HG02798 (cell line): ENCODE measurements around the gene ITLN2.
"Not testable (repeated sequence)": the region's sequence is repeated elsewhere in the genome, so short reads cannot be mapped to it uniquely, and the experiment has no call there.

Experiments
- ATAC-seq: cut with Tn5 transposase; IDR thresholded peaks from one replicate; pipeline ENCODE4 v1.9.1; 2021; ENCODE audit warnings: mild to moderate bottlenecking; ENCODE audit not compliant: unreplicated experiment, poor library complexity

ITLN2 gene

DNA sequence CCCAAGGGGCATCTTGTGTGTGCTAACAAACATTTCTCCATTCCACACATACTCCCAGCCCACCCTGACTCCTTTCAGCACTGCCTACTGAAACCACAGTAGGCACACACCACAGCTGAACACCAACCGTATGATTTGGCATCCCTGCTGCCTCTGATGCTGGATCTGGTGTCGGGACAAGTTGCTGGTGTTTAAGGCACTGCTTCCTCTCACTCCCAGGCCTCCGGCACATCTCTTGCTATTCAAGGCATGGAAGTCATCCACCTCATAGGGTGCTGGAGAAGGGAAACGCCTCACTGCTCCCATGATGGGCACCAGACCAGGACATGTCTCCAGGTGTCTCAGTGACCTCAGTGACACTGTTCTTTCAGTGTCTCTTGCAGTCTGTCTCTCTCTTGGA, 2.4 kb upstream of the ITLN2 start:
- ATAC-seq: no peak

DNA sequence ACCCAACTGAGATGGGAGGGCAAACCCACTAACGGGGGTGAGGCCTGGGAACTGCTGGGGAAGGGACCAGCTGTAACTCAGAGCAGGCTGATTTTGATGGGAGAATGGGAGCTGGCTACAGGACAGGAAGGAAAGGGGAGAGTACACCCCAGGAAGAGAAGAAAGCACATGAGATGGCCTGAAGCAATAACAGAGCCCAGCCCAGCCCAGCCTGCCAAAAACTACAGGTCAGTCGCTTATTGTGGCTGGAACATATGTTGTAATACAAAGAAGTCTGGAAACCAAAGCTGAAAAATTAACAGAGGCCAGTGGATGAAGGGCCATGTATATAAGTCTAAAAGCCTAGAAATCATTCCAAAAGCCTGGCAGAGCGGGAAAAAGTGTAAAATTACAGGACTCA, 1.6 kb downstream of the ITLN2 start:
- no peak for ATAC-seq

DNA sequence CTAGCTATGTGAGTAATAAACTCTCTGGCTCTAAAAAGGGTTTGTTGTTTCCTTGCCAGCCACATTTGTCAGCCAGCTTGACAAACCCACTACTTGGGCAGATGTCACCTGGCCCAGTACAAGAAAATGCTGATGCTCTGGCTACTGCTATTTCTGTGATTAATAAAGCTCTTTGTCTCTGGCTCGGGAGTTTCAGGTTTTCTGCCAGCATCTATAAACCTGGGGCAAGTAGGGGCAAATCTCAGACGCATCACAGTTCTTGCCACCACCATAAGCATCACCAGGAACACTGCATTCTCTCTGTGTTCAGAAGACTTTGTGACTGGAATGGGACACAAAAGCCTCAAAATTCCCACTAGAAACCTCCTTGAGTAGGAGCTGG, 2.5 kb downstream of the ITLN2 start:
- no peak for ATAC-seq

GRCh38 chr1:160951443-160952128, 3.0 kb downstream of the ITLN2 start:
- no peak for ATAC-seq

GRCh38 chr1:160950657-160951056, 4.0 kb downstream of the ITLN2 start:
- ATAC-seq: no peak

DNA sequence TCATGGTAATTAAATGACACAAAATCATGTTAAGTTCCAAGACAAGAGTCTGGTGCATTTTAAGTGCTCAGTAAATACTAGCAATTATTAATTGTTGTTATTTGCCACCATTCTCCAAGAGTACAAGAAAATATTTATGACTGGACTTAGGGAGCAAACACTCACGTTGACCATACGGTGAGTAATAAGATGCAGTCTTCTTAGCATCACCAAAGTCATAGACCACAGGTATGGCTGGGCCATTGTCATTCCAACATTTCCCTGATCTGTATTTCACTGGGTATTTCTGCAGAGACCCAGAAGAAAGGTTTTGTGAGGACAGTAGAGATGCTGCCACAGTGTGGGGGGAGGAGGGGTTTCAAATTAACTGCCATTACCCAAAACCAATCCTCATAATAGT, 4.7 kb downstream of the ITLN2 start:
- ATAC-seq: no peak

DNA sequence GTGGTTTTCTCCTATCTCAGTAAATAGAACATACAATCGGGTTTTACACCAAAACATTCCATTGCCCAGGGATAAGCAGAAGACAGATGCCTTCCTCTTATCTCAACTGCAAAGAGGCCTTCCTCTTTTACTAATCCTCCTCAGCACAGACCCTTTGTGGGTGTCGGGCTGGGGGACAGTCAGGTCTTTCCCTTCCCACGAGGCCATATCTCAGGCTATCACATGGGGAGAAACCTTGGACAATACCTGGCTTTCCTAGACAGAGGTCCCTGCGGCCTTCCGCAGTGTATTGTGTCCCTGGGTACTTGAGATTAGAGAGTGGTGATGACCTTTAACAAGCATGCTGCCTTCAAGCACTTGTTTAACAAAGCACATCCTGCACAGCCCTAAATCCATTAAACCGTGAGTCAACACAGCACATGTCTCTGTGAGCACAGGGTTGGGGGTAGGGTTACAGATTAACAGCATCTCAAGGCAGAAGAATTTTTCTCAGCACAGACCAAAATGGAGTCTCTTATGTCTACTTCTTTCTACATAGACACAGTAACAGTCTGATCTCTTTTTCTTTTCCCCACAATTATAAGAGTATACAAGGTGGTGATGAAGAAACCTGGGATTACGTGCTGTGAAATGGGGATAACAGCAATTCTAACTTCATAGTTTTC, 5.3 kb downstream of the ITLN2 start:
- not testable (repeated sequence) for ATAC-seq

DNA sequence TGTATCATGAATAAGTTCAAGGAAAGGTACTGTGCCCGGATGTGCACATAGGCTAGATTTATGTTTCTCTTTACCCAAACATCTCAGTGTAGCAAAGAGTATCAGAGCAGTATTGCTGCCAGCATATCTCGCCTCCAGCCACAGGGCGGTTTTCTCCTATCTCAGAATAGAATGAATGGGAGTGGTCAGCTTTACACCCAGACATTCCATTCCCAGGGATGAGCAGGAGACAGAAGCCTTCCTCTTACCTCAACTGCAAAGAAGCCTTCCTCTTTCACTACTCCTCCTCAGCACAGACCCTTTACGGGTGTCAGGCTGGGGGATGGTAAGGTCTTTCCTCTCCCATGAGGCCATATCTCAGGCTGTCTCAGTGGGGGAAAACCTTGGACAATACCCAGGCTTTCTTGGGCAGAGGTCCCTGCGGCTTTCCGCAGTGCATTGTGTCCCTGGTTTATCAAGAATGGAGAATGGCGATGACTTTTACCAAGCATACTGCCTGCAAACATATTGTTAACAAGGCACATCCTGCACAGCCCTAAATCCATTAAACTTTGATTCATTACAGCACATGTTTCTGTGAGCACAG, 7.3 kb downstream of the ITLN2 start:
- not testable (repeated sequence) for ATAC-seq

DNA sequence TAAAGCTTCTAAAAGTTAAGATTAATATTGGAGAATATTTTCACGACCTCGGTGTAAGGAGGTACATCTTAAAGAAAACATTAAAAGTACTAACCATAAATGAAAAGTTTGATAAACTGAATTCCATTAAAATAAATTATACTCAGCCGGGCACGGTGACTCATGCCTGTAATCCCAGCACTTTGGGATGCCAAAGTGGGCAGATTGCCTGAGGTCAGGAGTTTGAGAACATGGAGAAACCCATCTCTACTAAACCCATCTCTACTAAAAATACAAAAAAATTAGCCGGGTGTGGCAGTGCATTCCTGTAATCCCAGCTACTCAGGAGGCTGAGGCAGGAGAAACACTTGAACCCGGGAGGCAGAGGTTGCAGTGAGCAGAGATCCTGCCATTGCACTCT, 8.7 kb downstream of the ITLN2 start:
- ATAC-seq: not testable (repeated sequence)

- no peak for ATAC-seq
These were observed 9.5 kb downstream of the ITLN2 start for GRCh38 chr1:160945079-160945478.

DNA sequence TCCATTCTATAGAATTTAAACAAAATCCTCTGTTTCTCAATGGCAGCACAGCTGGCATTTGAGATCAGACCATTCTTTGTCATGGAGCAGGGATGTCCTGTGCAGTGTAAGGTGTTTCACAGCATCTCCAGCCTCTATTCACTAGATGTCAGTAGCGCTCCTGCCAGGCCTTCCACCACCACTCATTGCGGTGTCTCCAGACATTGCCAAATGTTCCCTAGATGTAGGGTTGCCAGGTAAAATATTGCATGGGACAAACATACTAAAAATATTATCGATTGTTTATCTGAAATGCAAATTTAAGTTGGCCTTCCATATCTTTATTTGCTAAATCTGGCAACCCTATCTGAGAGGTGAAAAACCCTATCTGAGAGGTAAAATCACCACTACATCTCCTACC, 11.7 kb downstream of the ITLN2 start:
- no peak for ATAC-seq

DNA sequence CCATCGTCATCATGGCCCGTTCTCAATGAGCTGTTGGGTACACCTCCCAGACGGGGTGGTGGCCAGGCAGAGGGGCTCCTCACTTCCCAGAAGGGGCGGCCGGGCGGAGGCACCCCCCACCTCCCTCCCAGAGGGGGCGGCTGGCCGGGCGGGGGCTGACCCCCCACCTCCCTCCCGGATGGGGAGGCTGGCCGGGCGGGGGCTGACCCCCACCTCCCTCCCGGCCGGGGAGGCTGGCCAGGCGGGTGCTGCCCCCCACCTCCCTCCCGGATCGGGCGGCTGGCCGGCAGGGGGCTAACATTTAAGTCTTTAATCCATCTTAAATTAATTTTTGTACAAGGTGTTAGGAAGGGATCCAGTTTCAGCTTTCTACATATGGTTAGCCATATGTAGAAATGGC, 17.9 kb downstream of the ITLN2 start:
- not testable (repeated sequence) for ATAC-seq

- no peak for ATAC-seq
These were observed 18.9 kb downstream of the ITLN2 start for GRCh38 chr1:160935527-160936258.

GRCh38 chr1:160933305-160933704, 21.3 kb downstream of the ITLN2 start:
- ATAC-seq: not testable (repeated sequence)

- ATAC-seq: no peak
These were observed 28.9 kb downstream of the ITLN2 start for GRCh38 chr1:160925652-160926244.

DNA sequence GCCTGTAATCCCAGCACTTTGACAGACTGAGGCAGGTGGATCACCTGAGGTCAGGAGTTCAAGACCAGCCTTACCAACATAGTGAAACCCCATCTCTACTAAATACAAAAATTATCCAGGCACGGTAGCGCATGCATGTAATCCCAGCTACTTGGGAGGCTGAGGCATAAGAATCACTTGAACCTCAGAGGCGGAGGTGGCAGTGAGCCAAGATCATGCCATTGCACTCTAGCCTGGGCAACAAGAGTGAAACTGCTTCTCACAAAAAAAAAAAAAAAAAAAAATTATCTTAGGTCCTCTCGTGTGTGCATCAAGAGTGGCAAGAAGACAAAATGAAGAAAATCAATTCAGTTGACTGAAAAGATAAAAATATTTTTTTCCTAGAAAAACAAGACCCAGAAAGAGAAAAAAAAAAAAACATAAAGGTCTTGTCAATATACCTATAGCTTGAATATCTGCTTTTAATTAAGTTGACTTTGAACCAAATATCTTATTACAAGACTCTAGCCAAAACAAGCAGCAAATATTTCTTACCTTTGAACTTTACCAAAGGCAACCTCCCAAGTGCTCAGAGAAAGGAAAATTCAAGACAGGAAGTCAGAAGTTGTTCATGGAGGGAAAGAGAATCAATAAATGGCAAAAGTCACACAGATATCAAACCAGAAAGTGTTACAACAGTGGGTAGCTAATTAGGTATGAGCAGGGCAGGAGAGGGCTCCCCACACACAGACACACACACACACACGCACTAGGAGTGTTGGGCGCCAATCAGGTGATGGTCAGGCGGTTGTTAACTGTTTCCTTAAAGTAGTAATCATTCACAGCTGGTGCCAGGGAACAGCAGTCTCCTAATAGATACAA, 29.6 kb downstream of the ITLN2 start:
- ATAC-seq: no peak

GRCh38 chr1:160916666-160917065, 37.9 kb downstream of the ITLN2 start:
- no peak for ATAC-seq

DNA sequence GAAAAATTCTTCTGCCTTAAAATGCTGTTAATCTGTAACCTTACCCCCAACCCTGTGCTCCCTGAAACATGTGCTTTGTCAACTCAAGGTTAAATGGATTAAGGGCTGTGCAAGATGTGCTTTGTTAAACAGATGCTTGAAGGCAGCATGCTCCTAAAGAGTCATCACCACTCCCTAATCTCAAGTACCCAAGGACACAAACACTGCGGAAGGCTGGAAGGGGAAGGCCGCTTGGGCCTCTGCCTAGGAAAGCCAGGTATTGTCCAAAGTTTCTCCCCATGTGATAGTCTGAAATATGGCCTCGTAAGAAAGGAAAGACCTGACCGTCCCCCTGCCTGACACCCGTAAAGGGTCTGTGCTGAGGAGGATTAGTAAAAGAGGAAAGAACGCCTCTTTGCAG, 41.4 kb downstream of the ITLN2 start:
- ATAC-seq: not testable (repeated sequence)

DNA sequence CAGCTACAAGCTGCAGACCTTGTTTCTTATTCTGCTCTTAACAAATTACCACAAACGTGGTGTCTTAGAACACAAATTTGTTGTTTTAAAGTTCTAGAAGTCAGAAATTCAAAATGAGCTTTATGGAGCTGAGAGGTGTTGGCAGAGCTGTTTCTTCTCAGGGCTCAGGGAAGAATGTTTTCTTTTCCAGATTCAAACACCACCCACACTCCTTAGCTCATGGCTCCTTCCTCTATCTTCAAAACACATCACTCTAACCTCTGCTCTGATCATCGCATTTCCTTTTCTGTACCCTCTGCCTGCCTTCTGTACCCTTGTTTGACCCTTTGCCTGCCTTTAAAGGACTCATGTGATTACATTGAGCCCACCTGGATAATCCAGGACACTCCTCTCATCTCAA, 42.7 kb downstream of the ITLN2 start:
- ATAC-seq: no peak

DNA sequence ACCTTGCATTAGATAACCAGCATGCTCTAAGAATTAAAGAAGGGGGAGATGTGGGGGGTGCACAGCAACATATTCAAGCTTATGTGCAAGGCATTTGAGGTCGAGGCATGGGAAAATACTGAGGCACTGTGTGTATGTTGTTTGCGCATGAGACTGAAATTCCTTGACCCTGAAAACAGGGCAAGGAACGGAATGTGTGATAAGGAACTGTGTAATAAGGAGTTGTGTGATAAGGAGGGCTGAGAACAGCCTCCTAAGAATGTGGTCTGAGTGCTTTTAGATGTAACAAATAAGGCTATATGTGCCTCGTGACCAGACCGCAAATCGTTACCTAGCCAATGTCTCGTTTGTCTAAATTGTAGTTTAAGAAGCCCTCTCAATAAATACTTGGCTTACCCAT, 43.2 kb downstream of the ITLN2 start:
- no peak for ATAC-seq
